H1 (cell line): ENCODE measurements around the gene FKRP. TPM values are rescaled to one million over a fixed set of nuclear protein-coding genes. Genes with fewer than 3 reads are reported as not detected.

Experiments
- CTCF ChIA-PET: fragments of 300-600 bp; sonication (Branson Sonifier 250); formaldehyde crosslinking; loops from one replicate; lab custom pipeline; 2021; ENCODE audit not compliant: partially characterized antibody; lab: Charles Lee
- POLR2A ChIA-PET: fragments of 300-600 bp; sonication (Branson Sonifier 250); formaldehyde crosslinking; loops from one replicate; lab custom pipeline; 2021; ENCODE audit warnings: inconsistent platforms; ENCODE audit not compliant: partially characterized antibody; lab: Charles Lee
- DNase-seq, 2 experiments: peaks; one replicate each; pipeline versions ENCODE4 v3.0.0 to v3.0.0-alpha.2; 2010 to 2022; ENCODE audit warnings: low spot score in 2 of 2, low read depth in 1 of 2, mixed read lengths in 1 of 2
- FAIRE-seq: peaks from 2 replicates; lab custom pipeline; 2011; peaks lifted over from hg19 to GRCh38; lab: Jason Lieb, UNC
- H2AFZ ChIP-seq: 2 replicates; pipeline ENCODE4 v1.8.1; 2012; ENCODE audit warnings: low read length, inconsistent platforms
- H2AK5ac ChIP-seq: 2 replicates; pipeline ENCODE4 v1.6.1; 2013; ENCODE audit warnings: low read depth, low read length
- H2BK120ac ChIP-seq: replicated peaks from 2 replicates; pipeline ENCODE3; 2013; ENCODE audit warnings: low read depth, low read length, inconsistent platforms
- H2BK12ac ChIP-seq: 2 replicates; pipeline ENCODE4 v1.6.1; 2013; ENCODE audit warnings: low read depth, low read length
- H2BK15ac ChIP-seq: 2 replicates; pipeline ENCODE4 v1.6.1; 2013; ENCODE audit warnings: low read length
- H2BK20ac ChIP-seq: 2 replicates; pipeline ENCODE4 v1.6.1; 2013; ENCODE audit warnings: low read length
- H2BK5ac ChIP-seq: 2 replicates; pipeline ENCODE4 v1.6.1; 2013; ENCODE audit warnings: low read depth, low read length
- H3K14ac ChIP-seq: 2 replicates; pipeline ENCODE4 v1.6.1; 2013; ENCODE audit warnings: inconsistent platforms; ENCODE audit not compliant: insufficient read length
- H3K18ac ChIP-seq: 2 replicates; pipeline ENCODE4 v1.6.1; 2013; ENCODE audit warnings: low read length; ENCODE audit errors: extremely low read depth
- H3K23ac ChIP-seq: 2 replicates; pipeline ENCODE4 v1.6.1; 2013; ENCODE audit warnings: inconsistent platforms; ENCODE audit not compliant: insufficient read length
- H3K23me2 ChIP-seq: 2 replicates; pipeline ENCODE4 v1.6.1; 2013; ENCODE audit warnings: low read depth, low read length
- H3K27ac ChIP-seq: 2 replicates; pipeline ENCODE4 v1.6.1; 2011; ENCODE audit warnings: low read depth, low read length, inconsistent platforms
- H3K27me3 ChIP-seq, 4 experiments: replicated peaks in 1 of 4; 1 replicate in 1 of 4; 2 replicates in 3 of 4; pipeline versions ENCODE4 v1.6.1 to v1.8.1; 2011 to 2013; ENCODE audit warnings: low read length in 3 of 4, mild to moderate bottlenecking in 3 of 4, inconsistent platforms in 2 of 4, mixed read lengths in 2 of 4, moderate library complexity in 1 of 4; ENCODE audit not compliant: control insufficient read depth in 3 of 4, insufficient read depth in 3 of 4; ENCODE audit errors: extremely low read depth in 1 of 4
- H3K36me3 ChIP-seq, 4 experiments: 2 replicates each; pipeline versions ENCODE4 v1.6.1 to v1.8.1; 2011 to 2013; ENCODE audit warnings: mild to moderate bottlenecking in 4 of 4, low read length in 3 of 4, moderate library complexity in 2 of 4, control low read depth in 1 of 4, inconsistent platforms in 1 of 4; ENCODE audit not compliant: insufficient read depth in 4 of 4, control insufficient read depth in 2 of 4
- H3K4ac ChIP-seq: replicated peaks from 2 replicates; pipeline ENCODE3; 2013; ENCODE audit warnings: low read length, low read depth, mixed read lengths, inconsistent platforms; ENCODE audit not compliant: insufficient read length
- H3K4me1 ChIP-seq, 4 experiments: replicated peaks in 1 of 4; 1 replicate in 1 of 4; 2 replicates in 3 of 4; pipeline versions ENCODE4 v1.6.1 to v1.8.1; 2011 to 2013; ENCODE audit warnings: low read length in 3 of 4, inconsistent platforms in 2 of 4, mixed read lengths in 1 of 4; ENCODE audit not compliant: insufficient read depth in 4 of 4, control insufficient read depth in 3 of 4
- H3K4me2 ChIP-seq, 2 experiments: 2 replicates each; pipeline versions ENCODE4 v1.6.1 to v1.8.1; 2011 to 2013; ENCODE audit warnings: low read depth in 2 of 2, low read length in 2 of 2, control low read depth in 1 of 2, inconsistent platforms in 1 of 2, mild to moderate bottlenecking in 1 of 2; ENCODE audit not compliant: insufficient read depth in 1 of 2
- H3K4me3 ChIP-seq, 4 experiments: fragments of 200-600, 300-600 bp in 1 of 4; sonication (generic), shearing (Covaris generic), sonication (Bioruptor Twin) in 1 of 4; 2 replicates each; pipeline versions ENCODE4 v1.5.1 to v1.8.1; 2011 to 2016; ENCODE audit warnings: low read length in 4 of 4, low read depth in 3 of 4, control low read depth in 2 of 4, inconsistent platforms in 2 of 4, mild to moderate bottlenecking in 2 of 4, mixed read lengths in 1 of 4, moderate library complexity in 1 of 4; ENCODE audit not compliant: insufficient read depth in 2 of 4; ENCODE audit errors: extremely low read depth in 1 of 4
- H3K56ac ChIP-seq: replicated peaks from 2 replicates; pipeline ENCODE3; 2013; ENCODE audit warnings: low read depth, mild to moderate bottlenecking, mixed read lengths, low read length, inconsistent platforms; ENCODE audit not compliant: insufficient read length
- H3K79me1 ChIP-seq: 2 replicates; pipeline ENCODE4 v1.6.1; 2013; ENCODE audit warnings: low read depth, low read length, control low read depth
- H3K79me2 ChIP-seq, 2 experiments: 2 replicates each; pipeline versions ENCODE4 v1.6.1 to v1.8.1; 2012 to 2013; ENCODE audit warnings: low read length in 2 of 2, mild to moderate bottlenecking in 2 of 2, inconsistent platforms in 1 of 2; ENCODE audit not compliant: insufficient read depth in 2 of 2, control insufficient read depth in 1 of 2
- H3K9ac ChIP-seq, 4 experiments: replicated peaks in 1 of 4; 1 replicate in 1 of 4; 2 replicates in 3 of 4; pipeline versions ENCODE4 v1.6.1 to v1.8.1; 2011 to 2013; ENCODE audit warnings: low read depth in 3 of 4, low read length in 3 of 4, control low read depth in 2 of 4, mild to moderate bottlenecking in 2 of 4, moderate library complexity in 2 of 4, inconsistent platforms in 1 of 4; ENCODE audit errors: extremely low read depth in 1 of 4
- H3K9me3 ChIP-seq, 2 experiments: 2 replicates each; pipeline versions ENCODE4 v1.6.1 to v1.8.1; 2012 to 2013; ENCODE audit warnings: mild to moderate bottlenecking in 2 of 2, moderate library complexity in 2 of 2, control low read depth in 1 of 2, inconsistent platforms in 1 of 2, low read depth in 1 of 2, low read length in 1 of 2, mixed read lengths in 1 of 2; ENCODE audit not compliant: insufficient read depth in 2 of 2
- H4K20me1 ChIP-seq, 2 experiments: replicated peaks in 1 of 2; 2 replicates each; pipeline versions ENCODE3 to v1.8.1; 2011 to 2013; ENCODE audit warnings: inconsistent platforms in 2 of 2, low read length in 2 of 2, mild to moderate bottlenecking in 1 of 2; ENCODE audit not compliant: insufficient read depth in 2 of 2, control insufficient read depth in 1 of 2
- H4K5ac ChIP-seq: 2 replicates; pipeline ENCODE4 v1.6.1; 2013; ENCODE audit warnings: low read length, low read depth, mixed read lengths, inconsistent platforms; ENCODE audit not compliant: insufficient read length
- H4K8ac ChIP-seq: 2 replicates; pipeline ENCODE4 v1.8.0; 2013; ENCODE audit warnings: mild to moderate bottlenecking, moderate library complexity, low read length, inconsistent platforms; ENCODE audit not compliant: insufficient read depth; ENCODE audit errors: extremely low read depth
- H4K91ac ChIP-seq: replicated peaks from 2 replicates; pipeline ENCODE3; 2013; ENCODE audit warnings: low read length, mixed read lengths, inconsistent platforms; ENCODE audit not compliant: insufficient read length
- CBX8 ChIP-seq: fragments of 300-800, 300-1000 bp; sonication (generic); IDR thresholded peaks from 2 replicates; pipeline ENCODE4 v1.7.1; 2016; ENCODE audit warnings: low read depth, low read length, borderline replicate concordance
- GABPA ChIP-seq: IDR thresholded peaks from 2 replicates; pipeline ENCODE4 v1.6.1; 2011; ENCODE audit warnings: mild to moderate bottlenecking, low read length, moderate library complexity, borderline replicate concordance; ENCODE audit not compliant: insufficient read depth
- KDM4A ChIP-seq: IDR thresholded peaks from one replicate; pipeline ENCODE4 v1.7.1; 2012; ENCODE audit warnings: low read depth, mild to moderate bottlenecking, moderate library complexity, low read length, inconsistent platforms; ENCODE audit not compliant: severe bottlenecking
- MAX ChIP-seq: IDR thresholded peaks from 2 replicates; pipeline ENCODE4 v1.6.1; 2012; ENCODE audit warnings: inconsistent platforms
- PHF8 ChIP-seq: fragments of 200-600 bp; sonication (generic); conservative IDR thresholded peaks from 2 replicates; pipeline ENCODE4 v1.7.1; 2012; ENCODE audit warnings: low read depth, mild to moderate bottlenecking, inconsistent platforms, low read length, moderate library complexity
- SIN3A ChIP-seq, 2 experiments: IDR thresholded peaks in 1 of 2; conservative IDR thresholded peaks in 1 of 2; 2 replicates each; pipeline ENCODE4 v1.6.1; 2011 to 2012; ENCODE audit warnings: low read length in 2 of 2, improper control_type of control experiment in 1 of 2, low read depth in 1 of 2, mild to moderate bottlenecking in 1 of 2
- TAF1 ChIP-seq: IDR thresholded peaks from 2 replicates; pipeline ENCODE4 v1.6.1; 2011; ENCODE audit warnings: mild to moderate bottlenecking, low read depth, low read length
- USF2 ChIP-seq: IDR thresholded peaks from 2 replicates; pipeline ENCODE4 v1.6.1; 2011; ENCODE audit warnings: low read length, improper control_type of control experiment
- WGBS, 2 experiments: shearing (Covaris generic) in 1 of 2; methylation state at CpG; one replicate each; pipeline versions ENCODE4 v1.1.6 to v1.1.7; 2013 to 2015; ENCODE audit warnings: low lambda C conversion rate in 2 of 2, mixed read lengths in 2 of 2, inconsistent platforms in 1 of 2, low coverage in 1 of 2, missing lambda C conversion rate in 1 of 2; ENCODE audit not compliant: insufficient replicate concordance in 2 of 2, insufficient coverage in 1 of 2, insufficient read length in 1 of 2; ENCODE audit errors: extremely low coverage in 1 of 2, missing lambda C conversion rate in 1 of 2; 5-methylcytosine and 5-hydroxymethylcytosine counted together
- polyA plus RNA-seq, 7 experiments: library from polyadenylated mRNA; depleted of rRNA in 3 of 7; stranded (reverse) in 5 of 7; unstranded in 2 of 7; fragments of >200 nt in 5 of 7; fragments of 200-250 nt in 2 of 7; gene quantifications; 1 replicate in 5 of 7; 2 replicates in 1 of 7; 4 replicates in 1 of 7; pipeline versions ENCODE4 v1.2.1 to v1.2.3, GENCODE V29; 2011 to 2013; ENCODE audit warnings: missing spikeins in 2 of 7, mixed read lengths in 2 of 7
- total RNA-seq: library from RNA; stranded (reverse); fragmentation: NEBNext Ultra II Directional; extraction: Animal tissue kit (Norgen Biotek cat#: 25700); gene quantifications from 2 replicates; pipeline ENCODE4 v1.2.1, GENCODE V29; 2021

The FKRP gene
- total and polyA plus RNA-seq, 2 of the 8 experiments (the other 6 are each of a cell fraction or from before 2014, with no cell fraction given): 17.1 to 24.4 TPM

- H3K4me2 ChIP-seq: peak overlapping the region; percentile 91
- peaks cover 13% of the 10 kb centered on the region; the same call in 1 of the 2 replicates for H3K23me2 ChIP-seq
- POLR2A ChIA-PET: interaction anchor here (0.6 to 4.7 kb wide), 11 partner anchors 9 to 524 kb away, joined by 3 to 18 read pairs (median 4); partner anchors contain the start of gene SLC1A5
- TF ChIP-seq USF2 (no peak), TAF1 (peak; percentile 53; the same call in 1 of the 2 replicates), MAX (0 out of 2 replicates have a peak, but pooled peaks have one; percentile 26), KDM4A (no peak), PHF8 (peak; percentile 64), CBX8 (no peak), SIN3A (conservative IDR thresholded peaks at IDR 0.05 in 1 of 2, IDR thresholded peaks at IDR 0.05 in 1 of 2; ENCODE audit: low read depth in 1 of 2, low read length in 2 of 2) (peak; percentile 52 to 90; a peak in 3 of 4 replicates), GABPA (0 out of 2 replicates have a peak, but pooled peaks have one; percentile 15)
Observed at GRCh38 chr19:46713781-46714443, 31.9 kb upstream of the FKRP start.

More at GRCh38 chr19:46713781-46714443, 31.9 kb upstream of the FKRP start:
- peaks cover 0 to 19% of the 10 kb centered on the region in 2 experiments; a peak in 2 of 4 replicates for H3K79me2 ChIP-seq
- H3K9me3 ChIP-seq: no peaks in the 10 kb centered on the region
- peak overlapping the region; percentile 58 for H4K91ac ChIP-seq
- 0 out of 2 replicates have a peak overlapping the region, but pooled peaks have one; percentile 61 for H2BK15ac ChIP-seq
- 0 out of 7 replicates have a peak overlapping the region, but pooled peaks of 3 of the 4 experiments have one; percentile 20 to 49 (median 45) for H3K9ac ChIP-seq
- H2AK5ac ChIP-seq: no peak overlapping the region
- peak overlapping the region; percentile 76 for H4K5ac ChIP-seq
- peaks cover 0 to 18% (median 7%) of the 10 kb centered on the region in 4 experiments; a peak in 5 of 7 replicates for H3K4me1 ChIP-seq
- peak overlapping the region; percentile 58 to 94 (median 74) for H3K4me3 ChIP-seq
- H3K4ac ChIP-seq: no peak overlapping the region
- H3K36me3 ChIP-seq: peaks cover 0 to 10% (median 0%) of the 10 kb centered on the region in 4 experiments; a peak in 2 of 8 replicates
- H3K27me3 ChIP-seq: no peaks in the 10 kb centered on the region
- peak overlapping the region; percentile 60; the same call in 1 of the 2 replicates for H2BK5ac ChIP-seq
- H3K79me1 ChIP-seq: 0 out of 2 replicates have a peak, but pooled peaks cover 4% of the 10 kb centered on the region
- peak overlapping the region; percentile 61 for H3K27ac ChIP-seq
- no peak overlapping the region for H3K14ac ChIP-seq
- DNase-seq: peak in 1 of 2 experiments; percentile 89
- CTCF ChIA-PET: interaction anchor here (0.6 to 7.5 kb wide), 9 partner anchors 9 to 107 kb away, joined by 3 to 46 read pairs (median 4); partner anchors contain the start of gene DACT3
- H3K18ac ChIP-seq: peak overlapping the region; percentile 84
- 0 out of 2 replicates have a peak overlapping the region, but pooled peaks have one; percentile 3 for H4K8ac ChIP-seq
- no peak overlapping the region for H2BK120ac ChIP-seq
- 3% methylated on average over 28 of the region's 39 CpGs; no CpG with 5 or more reads in 1 of the 2 experiments for WGBS, 2 experiments
- FAIRE-seq: no peak
- no peak overlapping the region for H2BK20ac ChIP-seq
- H4K20me1 ChIP-seq: peaks cover 0 to 2% of the 10 kb centered on the region in 2 experiments
- H3K56ac ChIP-seq: peak overlapping the region; percentile 1
- H2BK12ac ChIP-seq: peak overlapping the region; percentile 23; the same call in 1 of the 2 replicates
- H3K23ac ChIP-seq: no peak overlapping the region
- H2AFZ ChIP-seq: no peak overlapping the region; the same call in 1 of the 2 replicates
